Neural cell (in vitro differentiated cells): ENCODE measurements around the gene DNAI1. TPM values are rescaled to one million over a fixed set of nuclear protein-coding genes. Genes with fewer than 3 reads are reported as not detected.

Source experiments
- H2AFZ ChIP-seq: fragments of 200-600, 300-800 bp; sonication (generic), shearing (Covaris generic); 2 replicates; pipeline ENCODE4 v1.6.0; 2014; ENCODE audit warnings: low read depth, mild to moderate bottlenecking, antibody characterized with exemption, low read length, moderate library complexity
- H3F3A ChIP-seq: fragments of 200-600 bp; shearing (Covaris generic); 2 replicates; pipeline ENCODE4 v1.6.1; 2016; ENCODE audit warnings: mild to moderate bottlenecking, moderate library complexity, mixed read lengths, antibody characterized with exemption, low read length; ENCODE audit not compliant: insufficient read depth, poor library complexity, severe bottlenecking
- H3K27ac ChIP-seq: fragments of 200-600, 300-800 bp; sonication (generic), shearing (Covaris generic); 2 replicates; pipeline ENCODE4 v1.5.1; 2014; ENCODE audit warnings: mild to moderate bottlenecking, low read length, moderate library complexity
- H3K27me3 ChIP-seq: fragments of 300-800, 200-600 bp; sonication (generic), shearing (Covaris generic); 2 replicates; pipeline ENCODE4 v1.6.0; 2014; ENCODE audit warnings: mild to moderate bottlenecking, low read depth, low read length, moderate library complexity; ENCODE audit not compliant: insufficient read depth
- H3K36me3 ChIP-seq: fragments of 300-800, 200-600 bp; sonication (generic), shearing (Covaris generic); 2 replicates; pipeline ENCODE4 v1.5.1; 2014; ENCODE audit warnings: mild to moderate bottlenecking, antibody characterized with exemption, low read length, moderate library complexity; ENCODE audit not compliant: insufficient read depth
- H3K4me2 ChIP-seq: fragments of 300-800, 200-600 bp; sonication (generic), shearing (Covaris generic); 2 replicates; pipeline ENCODE4 v1.6.0; 2014; ENCODE audit warnings: mild to moderate bottlenecking, low read length
- H3K4me3 ChIP-seq: fragments of 300-800, 200-600 bp; sonication (generic), shearing (Covaris generic); 2 replicates; pipeline ENCODE4 v1.5.1; 2014; ENCODE audit warnings: mild to moderate bottlenecking, low read length, moderate library complexity
- H3K79me2 ChIP-seq: fragments of 200-600 bp; shearing (Covaris generic); replicated peaks from 2 replicates; pipeline ENCODE4 v1.6.0; 2014; ENCODE audit warnings: mild to moderate bottlenecking, low read length, moderate library complexity; ENCODE audit not compliant: insufficient read depth
- H3K9ac ChIP-seq: fragments of 300-800, 200-600 bp; sonication (generic), shearing (Covaris generic); 2 replicates; pipeline ENCODE4 v1.6.1; 2016; ENCODE audit warnings: mild to moderate bottlenecking, low read length, mixed read lengths
- H3K9me2 ChIP-seq: fragments of 200-600 bp; shearing (Covaris generic); 2 replicates; pipeline ENCODE4 v1.6.1; 2016; ENCODE audit warnings: mild to moderate bottlenecking, low read length, mixed read lengths; ENCODE audit not compliant: insufficient read depth
- H3K9me3 ChIP-seq: fragments of 200-600, 300-800 bp; sonication (generic), shearing (Covaris generic); 2 replicates; pipeline ENCODE4 v1.6.1; 2016; ENCODE audit warnings: mild to moderate bottlenecking, mixed run types, low read length, moderate library complexity, mixed read lengths
- H4K20me1 ChIP-seq: fragments of 200-600 bp; shearing (Covaris generic); 2 replicates; pipeline ENCODE4 v1.6.1; 2016; ENCODE audit warnings: mild to moderate bottlenecking, mixed run types; ENCODE audit not compliant: insufficient read depth
- EP300 ChIP-seq: fragments of 450-650 bp; conservative IDR thresholded peaks from 2 replicates; pipeline ENCODE4 v1.6.1; 2014; ENCODE audit warnings: antibody characterized with exemption, mild to moderate bottlenecking, moderate library complexity; ENCODE audit not compliant: poor library complexity, severe bottlenecking
- EZH2 ChIP-seq: fragments of 200-600, 300-800 bp; shearing (Covaris generic), sonication (generic); IDR thresholded peaks from 2 replicates; pipeline ENCODE4 v1.6.1; 2014; ENCODE audit warnings: antibody characterized with exemption, low read length, borderline replicate concordance, mild to moderate bottlenecking; ENCODE audit not compliant: insufficient read depth, poor library complexity, severe bottlenecking
- MXI1 ChIP-seq: fragments of 450-650 bp; conservative IDR thresholded peaks from 2 replicates; pipeline ENCODE4 v1.6.1; 2014; ENCODE audit warnings: antibody characterized with exemption, mild to moderate bottlenecking; ENCODE audit not compliant: poor library complexity, severe bottlenecking
- POLR2AphosphoS5 ChIP-seq: IDR thresholded peaks from 2 replicates; pipeline ENCODE4 v1.6.1; 2012
- RAD21 ChIP-seq: fragments of 450-650 bp; conservative IDR thresholded peaks from 2 replicates; pipeline ENCODE4 v1.6.1; 2014; ENCODE audit warnings: antibody characterized with exemption, mild to moderate bottlenecking, moderate library complexity
- SMC3 ChIP-seq: fragments of 450-650 bp; conservative IDR thresholded peaks from 2 replicates; pipeline ENCODE4 v1.6.1; 2014; ENCODE audit warnings: antibody characterized with exemption, mild to moderate bottlenecking, moderate library complexity; ENCODE audit not compliant: poor library complexity
- TAF1 ChIP-seq: IDR thresholded peaks from 2 replicates; pipeline ENCODE4 v1.6.1; 2012; ENCODE audit warnings: low read depth
- polyA plus RNA-seq: library from polyadenylated mRNA; depleted of rRNA; stranded (reverse); fragments of >200 nt; gene quantifications from 2 replicates; pipeline ENCODE4 v1.2.3, GENCODE V29; 2014

The DNAI1 gene
- polyA plus RNA-seq, 1 donor from 2014 or later: 0.99 TPM

DNA sequence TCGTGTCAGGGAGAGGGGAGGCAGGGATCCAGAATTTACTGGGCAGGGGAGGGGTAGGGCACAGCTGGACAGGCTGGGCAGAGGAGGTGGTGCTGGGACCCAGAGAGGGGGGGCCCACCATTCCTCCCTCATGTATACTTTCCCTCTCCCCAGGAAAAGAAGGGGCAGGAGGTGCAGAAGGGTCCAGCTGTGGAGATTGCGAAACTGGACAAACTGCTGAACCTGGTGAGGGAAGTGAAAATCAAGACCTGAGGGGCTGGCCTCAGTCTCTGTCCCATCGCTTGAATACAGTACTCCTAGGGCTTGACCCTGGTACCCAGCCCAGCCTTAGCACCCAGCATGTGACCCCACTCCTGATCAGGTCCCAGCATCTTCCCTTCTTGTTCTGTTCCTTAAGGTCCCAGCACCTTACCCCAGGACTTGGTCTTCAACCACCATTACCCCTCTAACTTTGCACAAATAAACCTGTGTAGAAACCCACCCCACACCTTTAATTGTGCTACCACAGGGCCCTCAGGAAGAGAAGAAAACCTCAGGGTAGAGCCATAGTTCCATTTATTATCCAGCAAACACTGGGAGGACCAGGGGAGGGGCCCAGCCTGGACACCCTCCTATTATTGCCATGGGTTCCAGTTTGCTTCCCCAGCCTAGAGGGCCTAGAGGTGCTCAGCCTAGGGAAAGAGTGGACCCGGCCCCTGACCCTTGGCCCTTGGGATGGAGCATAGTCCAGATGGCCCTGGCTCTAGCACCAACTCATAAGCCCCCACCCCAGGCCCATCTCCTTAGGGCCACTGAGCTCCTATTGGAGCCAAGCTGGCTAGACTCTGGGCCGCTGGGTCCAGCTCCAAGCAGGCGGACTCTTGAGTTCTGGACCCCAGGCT is 62.1 kb downstream of the DNAI1 start:
- Histone ChIP-seq H3K4me3 (peak overlapping the region; percentile 87), H3K36me3 (no peaks in the 10 kb centered on the region), H3K9ac (no peak overlapping the region), H3F3A (no peaks in the 10 kb centered on the region), H4K20me1 (no peaks in the 10 kb centered on the region), H3K4me2 (no peak overlapping the region), H3K27me3 (no peaks in the 10 kb centered on the region), H3K79me2 (peaks cover 3% of the 10 kb centered on the region), H3K27ac (no peak overlapping the region), H3K9me2 (no peaks in the 10 kb centered on the region), H2AFZ (no peak overlapping the region), H3K9me3 (no peaks in the 10 kb centered on the region)
- TF ChIP-seq EZH2: no peak
- TF ChIP-seq TAF1: no peak
- TF ChIP-seq RAD21: no peak
- no peak for TF ChIP-seq POLR2AphosphoS5

DNA sequence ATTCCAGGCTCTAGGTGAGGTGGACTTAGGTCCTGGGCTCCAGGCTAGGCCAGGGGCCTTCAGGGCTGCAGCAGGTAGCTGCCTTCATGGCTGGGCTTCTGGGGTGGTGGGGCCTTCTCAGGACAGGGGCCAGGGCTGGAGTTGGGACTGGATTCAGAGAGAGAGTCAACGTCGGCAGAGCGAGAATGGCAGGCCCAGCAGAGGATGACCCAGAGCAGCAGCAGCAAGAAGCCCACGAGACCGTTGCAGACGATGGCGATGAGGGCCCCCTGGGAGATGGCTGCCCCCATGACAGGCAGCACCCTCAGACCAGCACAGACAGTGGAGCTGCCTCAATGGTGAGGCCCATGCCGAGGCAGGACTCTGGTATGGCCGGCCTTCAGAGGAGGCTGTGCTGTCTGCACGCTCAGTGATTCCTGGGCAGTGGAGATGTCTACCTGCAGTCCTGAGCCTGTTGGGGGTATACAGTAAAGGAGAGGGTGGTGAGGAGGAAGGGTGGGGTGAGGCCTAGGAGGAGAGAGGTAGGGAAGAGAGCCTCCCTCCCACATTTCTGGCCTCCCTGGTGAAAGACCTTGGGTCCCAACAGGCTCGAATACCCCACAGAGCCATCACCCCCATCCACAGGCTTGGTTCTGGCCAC is 62.9 kb downstream of the DNAI1 start:
- Histone ChIP-seq H3F3A (no peaks in the 10 kb centered on the region), H2AFZ (no peak overlapping the region), H3K27me3 (no peaks in the 10 kb centered on the region), H4K20me1 (no peaks in the 10 kb centered on the region), H3K4me3 (peak overlapping the region; percentile 87), H3K27ac (no peak overlapping the region), H3K9me2 (no peaks in the 10 kb centered on the region), H3K9me3 (no peaks in the 10 kb centered on the region), H3K36me3 (no peaks in the 10 kb centered on the region), H3K9ac (peak overlapping the region; percentile 90), H3K4me2 (peak overlapping the region; percentile 98), H3K79me2 (peaks cover 3% of the 10 kb centered on the region)
- TF ChIP-seq EP300: no peak

DNA sequence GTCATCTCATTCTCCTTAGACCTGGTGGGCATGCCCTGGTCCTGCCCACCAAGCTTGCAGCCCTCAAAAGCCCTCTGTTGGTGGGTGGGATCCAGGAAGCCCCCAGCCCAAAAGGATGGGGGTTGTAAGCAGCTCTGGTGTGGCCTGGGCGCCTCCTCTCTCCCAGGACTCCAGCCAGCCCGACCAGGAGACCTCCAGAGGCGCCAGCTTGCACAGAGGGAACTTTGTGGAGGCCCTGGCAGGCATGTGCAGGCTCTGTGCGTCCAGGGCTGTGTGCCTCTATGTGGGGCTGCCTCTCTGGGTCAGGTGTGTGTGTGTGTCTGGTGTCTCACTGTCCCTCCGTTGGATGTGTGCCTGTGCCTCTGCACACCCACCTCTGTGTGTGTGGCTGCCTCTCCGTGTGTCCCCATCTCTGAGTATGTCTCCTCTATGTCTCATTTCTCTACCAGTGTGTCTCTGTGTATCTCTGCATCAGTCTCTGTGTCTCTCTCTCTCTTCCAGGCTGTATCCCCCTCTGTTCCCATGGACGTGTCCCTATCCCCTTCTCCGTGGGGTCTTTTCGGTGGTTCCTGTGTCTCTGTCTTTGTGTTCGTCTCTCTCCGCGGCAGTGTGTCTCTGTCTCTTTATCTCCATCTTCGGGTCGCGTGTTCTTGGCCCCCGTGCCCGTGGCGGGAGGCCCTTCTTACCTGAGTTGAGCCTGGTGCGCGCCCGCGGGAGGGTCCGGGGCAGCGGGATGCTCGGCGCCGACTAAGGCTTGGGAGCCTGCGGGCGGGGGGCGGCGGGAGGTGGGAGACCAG is 63.7 kb downstream of the DNAI1 start:
- H3F3A ChIP-seq: no peaks in the 10 kb centered on the region
- H3K9me2 ChIP-seq: no peaks in the 10 kb centered on the region
- no peaks in the 10 kb centered on the region for H3K9me3 ChIP-seq
- TF ChIP-seq RAD21: peak; percentile 32
- peak; percentile 34 for TF ChIP-seq SMC3
- peak; percentile 40 for TF ChIP-seq MXI1
- TF ChIP-seq EP300: peak; percentile 12
- TF ChIP-seq EZH2: no peak
- TF ChIP-seq TAF1: no peak
- peak overlapping the region; percentile 53 for H3K27ac ChIP-seq
- no peaks in the 10 kb centered on the region for H3K36me3 ChIP-seq
- H4K20me1 ChIP-seq: no peaks in the 10 kb centered on the region
- peak overlapping the region; percentile 98 for H2AFZ ChIP-seq
- H3K27me3 ChIP-seq: no peaks in the 10 kb centered on the region
- peak overlapping the region; percentile 90 for H3K9ac ChIP-seq
- peaks cover 3% of the 10 kb centered on the region for H3K79me2 ChIP-seq
- H3K4me3 ChIP-seq: peak overlapping the region; percentile 87
- peak overlapping the region; percentile 98 for H3K4me2 ChIP-seq
